ENCODE measurements around the gene PTPRO.

- TF ChIP-seq CTCF (IDR thresholded peaks at IDR 0.05 in 4 of 5, conservative IDR thresholded peaks at IDR 0.05 in 1 of 5) (no peak), POLR2A (IDR thresholded peaks at IDR 0.05) (no peak)
Observed at GRCh38 chr12:15574353-15574752, 252.0 kb downstream of the PTPRO start.

Measured in gastrocnemius medialis (tissue), 4 donors.